CD8-positive, alpha-beta memory T cell (primary cell): ENCODE measurements around the gene RNF4. TPM values are rescaled to one million over a fixed set of nuclear protein-coding genes. Genes with fewer than 3 reads are reported as not detected.
A peak's percentile ranks its signal among the peaks of the same experiment; 100 is the strongest.

ENCODE experiments used
- CTCF ChIA-PET: fragments of 350-600 bp; sonication (Branson Sonifier 250); formaldehyde crosslinking; loops from one replicate; lab custom pipeline; 2021; ENCODE audit warnings: antibody characterized with exemption; lab: Charles Lee
- POLR2A ChIA-PET: fragments of 350-600 bp; sonication (Branson Sonifier 250); formaldehyde crosslinking; loops from one replicate; lab custom pipeline; 2021; ENCODE audit warnings: antibody characterized with exemption; lab: Charles Lee
- DNase-seq, 5 donors: peaks; one replicate each; pipeline versions ENCODE4 v3.0.0 to v3.0.0-alpha.2; 2020 to 2022; ENCODE audit warnings: mixed read lengths in 1 of 5
- H3K27ac ChIP-seq: one replicate; pipeline ENCODE4 v1.7.0; 2013; ENCODE audit warnings: low read depth, mild to moderate bottlenecking, low read length, moderate library complexity
- H3K27me3 ChIP-seq: 2 replicates; pipeline ENCODE4 v1.7.0; 2013; ENCODE audit warnings: low read length, mild to moderate bottlenecking; ENCODE audit not compliant: insufficient read depth, poor library complexity, severe bottlenecking
- H3K36me3 ChIP-seq: 2 replicates; pipeline ENCODE4 v1.7.0; 2013; ENCODE audit warnings: mild to moderate bottlenecking, low read length, moderate library complexity; ENCODE audit not compliant: insufficient read depth
- H3K4me1 ChIP-seq: 2 replicates; pipeline ENCODE4 v1.7.0; 2013; ENCODE audit warnings: mild to moderate bottlenecking, low read length, moderate library complexity; ENCODE audit not compliant: insufficient read depth
- H3K4me3 ChIP-seq: 2 replicates; pipeline ENCODE4 v1.7.0; 2013; ENCODE audit warnings: mild to moderate bottlenecking, low read length
- H3K9me3 ChIP-seq: 2 replicates; pipeline ENCODE4 v1.7.0; 2013; ENCODE audit warnings: mild to moderate bottlenecking, low read length
- H3K27ac Mint-ChIP-seq, 8 donors: one replicate each; pipeline ENCODE4 v1.8.0; 2020 to 2021; ENCODE audit warnings: mixed read lengths in 8 of 8, mild to moderate bottlenecking in 6 of 8, inconsistent platforms in 3 of 8, moderate library complexity in 3 of 8
- H3K27me3 Mint-ChIP-seq, 2 donors: one replicate each; pipeline ENCODE4 v1.8.0; 2020 to 2021; ENCODE audit warnings: mixed read lengths in 2 of 2, mild to moderate bottlenecking in 1 of 2, moderate library complexity in 1 of 2
- H3K36me3 Mint-ChIP-seq, 3 donors: one replicate each; pipeline ENCODE4 v1.8.0; 2020 to 2021; ENCODE audit warnings: mixed read lengths in 3 of 3, inconsistent platforms in 1 of 3, mild to moderate bottlenecking in 1 of 3
- H3K4me1 Mint-ChIP-seq, 3 donors: one replicate each; pipeline ENCODE4 v1.8.0; 2020 to 2021; ENCODE audit warnings: mixed read lengths in 3 of 3, inconsistent platforms in 1 of 3, mild to moderate bottlenecking in 1 of 3
- H3K4me3 Mint-ChIP-seq, 7 donors: one replicate each; pipeline ENCODE4 v1.8.0; 2020 to 2021; ENCODE audit warnings: mixed read lengths in 7 of 7, mild to moderate bottlenecking in 6 of 7, moderate library complexity in 4 of 7, inconsistent platforms in 2 of 7
- H3K9me3 Mint-ChIP-seq, 5 donors: one replicate each; pipeline ENCODE4 v1.8.0; 2020 to 2022; ENCODE audit warnings: mixed read lengths in 5 of 5, mild to moderate bottlenecking in 3 of 5, moderate library complexity in 2 of 5, inconsistent platforms in 1 of 5
- polyA plus RNA-seq: library from polyadenylated mRNA; unstranded; fragments of 300-500 nt; fragmentation: Illumina TruSeq; gene quantifications from one replicate; pipeline ENCODE4 v1.2.3, GENCODE V29; 2021
- total RNA-seq, 2 experiments: library from RNA; stranded (reverse); gene quantifications; one replicate each; pipeline ENCODE4 v1.2.3, GENCODE V29; 2021

Gene RNF4
- total and polyA plus RNA-seq, 3 experiments from 2014 or later, result 94.8 to 98.1 (median 95.4) TPM

- Mint-ChIP-seq H3K4me3 (peak overlapping the region; percentile 15 to 79 (median 46)), H3K27me3 (no peaks in the 10 kb centered on the region), H3K27ac (peak overlapping the region in 7 of 8 donors; percentile 70 to 86 (median 79)), H3K9me3 (no peaks in the 10 kb centered on the region), H3K36me3 (peaks cover 0 to 46% (median 9%) of the 10 kb centered on the region in 3 donors), H3K4me1 (peaks cover 56 to 82% (median 70%) of the 10 kb centered on the region in 3 donors)
- Histone ChIP-seq H3K4me1 (peaks cover 54% of the 10 kb centered on the region), H3K4me3 (no peak overlapping the region), H3K27me3 (no peaks in the 10 kb centered on the region), H3K9me3 (no peaks in the 10 kb centered on the region), H3K27ac (no peak overlapping the region), H3K36me3 (peaks cover 23% of the 10 kb centered on the region)
- ChIA-PET POLR2A (interaction anchor here (1.2 kb wide), 1 partner anchor 48 kb away, joined by 3 read pairs; no protein-coding TSS in a partner anchor), CTCF (no interaction called here)
- DNase-seq, result no peak
Observed at GRCh38 chr4:2487632-2488031, 18.7 kb downstream of the RNF4 start.

GRCh38 chr4:2489081-2489805 lies 20.3 kb downstream of the RNF4 start:
- Histone ChIP-seq H3K4me1 (peaks cover 42% of the 10 kb centered on the region), H3K36me3 (peaks cover 32% of the 10 kb centered on the region), H3K27me3 (no peaks in the 10 kb centered on the region), H3K4me3 (no peak overlapping the region), H3K9me3 (no peaks in the 10 kb centered on the region), H3K27ac (no peak overlapping the region)
- peak overlapping the region in 4 of 8 donors; percentile 36 to 60 (median 44) for H3K27ac Mint-ChIP-seq
- DNase-seq, result no peak
- ChIA-PET POLR2A (no interaction called here), CTCF (interaction anchor here (1.0 kb wide), 1 partner anchor 130 kb away, joined by 3 read pairs; no protein-coding TSS in a partner anchor)
- H3K9me3 Mint-ChIP-seq, result no peaks in the 10 kb centered on the region
- peaks cover 0 to 53% (median 14%) of the 10 kb centered on the region in 3 donors for H3K36me3 Mint-ChIP-seq
- H3K4me1 Mint-ChIP-seq, result peaks cover 50 to 75% (median 65%) of the 10 kb centered on the region in 3 donors
- H3K4me3 Mint-ChIP-seq, result peak overlapping the region in 2 of 7 donors; percentile 15 to 27
- no peaks in the 10 kb centered on the region for H3K27me3 Mint-ChIP-seq

GRCh38 chr4:2489841-2490552 lies 21.1 kb downstream of the RNF4 start:
- POLR2A ChIA-PET, result no interaction called here

GRCh38 chr4:2492970-2493369 lies 24.1 kb downstream of the RNF4 start:
- peaks cover 3 to 80% (median 20%) of the 10 kb centered on the region in 3 donors for H3K36me3 Mint-ChIP-seq
- H3K4me3 Mint-ChIP-seq, result no peak overlapping the region
- H3K4me1 Mint-ChIP-seq, result peaks cover 21 to 47% (median 34%) of the 10 kb centered on the region in 3 donors
- no peaks in the 10 kb centered on the region for H3K27me3 Mint-ChIP-seq
- DNase-seq, result no peak
- no peaks in the 10 kb centered on the region for H3K9me3 Mint-ChIP-seq
- Histone ChIP-seq H3K4me3 (no peak overlapping the region), H3K36me3 (peaks cover 63% of the 10 kb centered on the region), H3K4me1 (peaks cover 5% of the 10 kb centered on the region), H3K27ac (no peak overlapping the region), H3K27me3 (no peaks in the 10 kb centered on the region), H3K9me3 (no peaks in the 10 kb centered on the region)
- peak overlapping the region in 6 of 8 donors; percentile 48 to 80 (median 65) for H3K27ac Mint-ChIP-seq
- ChIA-PET POLR2A (no interaction called here), CTCF (interaction anchor here (0.7 kb wide), 1 partner anchor 263 kb away, joined by 5 read pairs; no protein-coding TSS in a partner anchor)

More at GRCh38 chr4:2489841-2490552, 21.1 kb downstream of the RNF4 start:
- H3K27ac Mint-ChIP-seq, result peak overlapping the region in 4 of 8 donors; percentile 9 to 46 (median 28)
- no peak overlapping the region for H3K4me3 ChIP-seq
- CTCF ChIA-PET, result interaction anchor here (1.0 to 1.4 kb wide), 2 partner anchors 27 to 129 kb away, joined by 3 to 6 read pairs; no protein-coding TSS in a partner anchor
- no peak overlapping the region for H3K27ac ChIP-seq
- H3K9me3 Mint-ChIP-seq, result no peaks in the 10 kb centered on the region
- H3K36me3 ChIP-seq, result peaks cover 36% of the 10 kb centered on the region
- DNase-seq, result no peak
- no peaks in the 10 kb centered on the region for H3K9me3 ChIP-seq
- peaks cover 35% of the 10 kb centered on the region for H3K4me1 ChIP-seq
- peaks cover 42 to 68% (median 58%) of the 10 kb centered on the region in 3 donors for H3K4me1 Mint-ChIP-seq
- H3K27me3 ChIP-seq, result no peaks in the 10 kb centered on the region
- no peaks in the 10 kb centered on the region for H3K27me3 Mint-ChIP-seq
- H3K36me3 Mint-ChIP-seq, result peaks cover 0 to 58% (median 14%) of the 10 kb centered on the region in 3 donors
- H3K4me3 Mint-ChIP-seq, result no peak overlapping the region

GRCh38 chr4:2494992-2495391 lies 26.1 kb downstream of the RNF4 start:
- H3K4me3 ChIP-seq, result no peak overlapping the region
- peaks cover 63% of the 10 kb centered on the region for H3K36me3 ChIP-seq
- Mint-ChIP-seq H3K4me1 (peaks cover 12 to 30% (median 20%) of the 10 kb centered on the region in 3 donors), H3K27me3 (no peaks in the 10 kb centered on the region), H3K9me3 (no peaks in the 10 kb centered on the region), H3K4me3 (no peak overlapping the region), H3K27ac (peak overlapping the region in 1 of 8 donors; percentile 12), H3K36me3 (peaks cover 3 to 85% (median 20%) of the 10 kb centered on the region in 3 donors)
- no peak overlapping the region for H3K27ac ChIP-seq
- H3K27me3 ChIP-seq, result no peaks in the 10 kb centered on the region
- H3K9me3 ChIP-seq, result no peaks in the 10 kb centered on the region
- DNase-seq, result no peak
- CTCF ChIA-PET, result interaction anchor here (1.3 kb wide), 1 partner anchor 13 kb away, joined by 4 read pairs; no protein-coding TSS in a partner anchor
- H3K4me1 ChIP-seq, result peaks cover 3% of the 10 kb centered on the region
- POLR2A ChIA-PET, result no interaction called here

GRCh38 chr4:2497324-2497723 lies 28.4 kb downstream of the RNF4 start:
- Mint-ChIP-seq H3K4me1 (peaks cover 13 to 27% (median 15%) of the 10 kb centered on the region in 3 donors), H3K9me3 (no peaks in the 10 kb centered on the region), H3K36me3 (peaks cover 7 to 89% (median 18%) of the 10 kb centered on the region in 3 donors), H3K27me3 (no peaks in the 10 kb centered on the region), H3K4me3 (no peak overlapping the region), H3K27ac (peak overlapping the region in 2 of 8 donors; percentile 50 to 88)
- H3K27ac ChIP-seq, result no peak overlapping the region
- ChIA-PET POLR2A (no interaction called here), CTCF (interaction anchor here (1.6 kb wide), 1 partner anchor 12 kb away, joined by 5 read pairs; no protein-coding TSS in a partner anchor)
- peaks cover 1% of the 10 kb centered on the region for H3K4me1 ChIP-seq
- no peaks in the 10 kb centered on the region for H3K9me3 ChIP-seq
- no peak overlapping the region for H3K4me3 ChIP-seq
- no peak for DNase-seq
- H3K27me3 ChIP-seq, result no peaks in the 10 kb centered on the region
- peaks cover 65% of the 10 kb centered on the region for H3K36me3 ChIP-seq

- peaks cover 59% of the 10 kb centered on the region for H3K36me3 ChIP-seq
- H3K27ac ChIP-seq, result no peak overlapping the region
- H3K9me3 Mint-ChIP-seq, result no peaks in the 10 kb centered on the region
- no peaks in the 10 kb centered on the region for H3K4me1 ChIP-seq
- no peak overlapping the region for H3K4me3 ChIP-seq
- ChIA-PET POLR2A (no interaction called here), CTCF (no interaction called here)
- no peak overlapping the region for H3K4me3 Mint-ChIP-seq
- no peak for DNase-seq
- no peaks in the 10 kb centered on the region for H3K27me3 ChIP-seq
- no peaks in the 10 kb centered on the region for H3K9me3 ChIP-seq
- peaks cover 7 to 21% (median 10%) of the 10 kb centered on the region in 3 donors for H3K4me1 Mint-ChIP-seq
- H3K27ac Mint-ChIP-seq, result no peak overlapping the region
- no peaks in the 10 kb centered on the region for H3K27me3 Mint-ChIP-seq
- H3K36me3 Mint-ChIP-seq, result peaks cover 7 to 85% (median 15%) of the 10 kb centered on the region in 3 donors
Observed at GRCh38 chr4:2497931-2498330, 29.0 kb downstream of the RNF4 start.
